ENCODE results near the gene NFE2L1.
"Not testable (repeated sequence)": the region's sequence is repeated elsewhere in the genome, so short reads cannot be mapped to it uniquely, and the experiment has no call there.

NFE2L1 gene, protein sequence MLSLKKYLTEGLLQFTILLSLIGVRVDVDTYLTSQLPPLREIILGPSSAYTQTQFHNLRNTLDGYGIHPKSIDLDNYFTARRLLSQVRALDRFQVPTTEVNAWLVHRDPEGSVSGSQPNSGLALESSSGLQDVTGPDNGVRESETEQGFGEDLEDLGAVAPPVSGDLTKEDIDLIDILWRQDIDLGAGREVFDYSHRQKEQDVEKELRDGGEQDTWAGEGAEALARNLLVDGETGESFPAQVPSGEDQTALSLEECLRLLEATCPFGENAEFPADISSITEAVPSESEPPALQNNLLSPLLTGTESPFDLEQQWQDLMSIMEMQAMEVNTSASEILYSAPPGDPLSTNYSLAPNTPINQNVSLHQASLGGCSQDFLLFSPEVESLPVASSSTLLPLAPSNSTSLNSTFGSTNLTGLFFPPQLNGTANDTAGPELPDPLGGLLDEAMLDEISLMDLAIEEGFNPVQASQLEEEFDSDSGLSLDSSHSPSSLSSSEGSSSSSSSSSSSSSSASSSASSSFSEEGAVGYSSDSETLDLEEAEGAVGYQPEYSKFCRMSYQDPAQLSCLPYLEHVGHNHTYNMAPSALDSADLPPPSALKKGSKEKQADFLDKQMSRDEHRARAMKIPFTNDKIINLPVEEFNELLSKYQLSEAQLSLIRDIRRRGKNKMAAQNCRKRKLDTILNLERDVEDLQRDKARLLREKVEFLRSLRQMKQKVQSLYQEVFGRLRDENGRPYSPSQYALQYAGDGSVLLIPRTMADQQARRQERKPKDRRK

DNA sequence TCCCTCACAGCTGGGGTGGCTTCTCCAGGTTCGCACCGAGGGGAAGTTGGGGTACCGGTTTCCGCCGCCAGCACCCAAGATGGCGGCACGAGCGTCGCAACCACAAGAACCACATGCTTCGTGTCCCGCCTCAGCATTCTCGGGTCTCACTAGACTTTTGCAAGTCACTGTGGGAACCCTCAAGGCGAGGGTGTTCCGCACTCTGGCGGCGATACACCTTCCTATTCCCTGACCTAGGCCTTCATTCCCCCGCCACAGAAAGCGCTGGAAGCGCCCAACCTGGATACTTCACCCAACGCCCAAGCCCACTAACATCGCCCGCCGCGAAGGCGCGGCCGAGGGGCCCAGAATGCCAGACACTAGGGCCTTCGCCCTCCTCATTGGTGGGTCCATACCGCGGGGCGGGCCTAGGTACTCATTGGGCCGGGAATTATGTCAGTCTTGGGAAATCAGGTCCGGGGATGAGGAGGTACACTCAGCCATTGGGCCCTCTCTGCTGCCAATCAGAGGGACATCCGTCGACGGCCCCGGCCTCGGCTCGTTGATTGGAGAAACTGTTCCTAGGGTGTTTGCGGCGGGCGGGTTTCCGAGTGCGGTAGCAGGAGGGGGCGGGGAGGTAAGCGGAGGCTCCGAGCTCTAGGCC is at the start of gene NFE2L1:
Gene NFE2L1 (plus strand): TSS at position 619 of the 643 bp plus-strand sequence. CDS start 2,760 bp downstream, outside the sequence.
- in situ Hi-C loops (cut with HindIII; ENCODE audit: low pct_unique_long_range_greater_than_20kb, low sequenced_read_pairs), result no loop called here
- peak; percentile 96 to 100 for DNase-seq (ENCODE audit: low read depth in 1 of 2, low spot score in 1 of 2)
- no peak for TF ChIP-seq JUND (IDR thresholded peaks at IDR 0.05; ENCODE audit: low read depth)

DNA sequence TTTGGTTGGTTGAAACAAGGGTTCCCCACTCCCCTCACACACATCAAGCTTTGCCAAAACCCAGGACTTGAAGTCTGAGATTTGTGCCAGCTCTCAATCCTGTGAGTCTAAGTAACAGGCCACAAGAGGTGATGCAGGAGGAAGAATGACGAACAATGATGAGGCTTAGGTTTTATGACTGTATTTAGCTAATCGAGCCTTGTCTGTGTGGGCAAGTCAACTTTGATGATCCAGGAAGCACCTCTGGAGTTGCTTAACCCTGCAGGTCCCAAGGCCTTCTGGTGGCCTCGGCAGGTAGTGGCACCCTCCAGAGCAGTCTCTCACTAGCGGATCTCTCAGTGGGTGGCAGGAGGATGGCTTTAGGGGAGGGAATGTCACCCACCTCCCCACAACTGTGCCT is 48.6 kb upstream of the NFE2L1 start:
- DNase-seq (ENCODE audit: low read depth in 1 of 2, low spot score in 1 of 2), result no peak
- TF ChIP-seq JUND (IDR thresholded peaks at IDR 0.05; ENCODE audit: low read depth), result no peak
- in situ Hi-C loops (cut with HindIII; ENCODE audit: low pct_unique_long_range_greater_than_20kb, low sequenced_read_pairs), result no loop called here

DNA sequence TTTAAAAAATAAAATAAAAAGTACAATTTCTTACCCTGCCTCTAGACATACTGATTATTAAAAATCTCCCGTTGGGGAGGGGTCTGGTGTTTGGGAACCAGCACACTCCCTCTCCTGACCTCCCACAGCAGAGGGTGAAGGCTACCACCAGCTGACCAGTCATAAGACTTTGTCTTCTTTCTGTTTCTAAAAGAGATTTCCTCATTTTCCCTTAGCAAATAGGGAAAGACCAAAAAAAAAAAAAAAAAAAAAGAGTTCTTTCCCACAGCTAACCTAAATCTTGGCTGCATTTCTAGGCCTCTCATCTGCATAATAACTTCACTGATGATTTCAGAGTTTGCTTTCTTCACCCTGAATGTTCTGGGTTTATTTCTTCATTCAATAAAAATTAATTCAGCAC is 47.0 kb upstream of the NFE2L1 start:
- DNase-seq (ENCODE audit: low read depth in 1 of 2, low spot score in 1 of 2), result no peak
- TF ChIP-seq JUND (IDR thresholded peaks at IDR 0.05; ENCODE audit: low read depth), result no peak
- in situ Hi-C loops (cut with HindIII; ENCODE audit: low pct_unique_long_range_greater_than_20kb, low sequenced_read_pairs), result no loop called here

DNA sequence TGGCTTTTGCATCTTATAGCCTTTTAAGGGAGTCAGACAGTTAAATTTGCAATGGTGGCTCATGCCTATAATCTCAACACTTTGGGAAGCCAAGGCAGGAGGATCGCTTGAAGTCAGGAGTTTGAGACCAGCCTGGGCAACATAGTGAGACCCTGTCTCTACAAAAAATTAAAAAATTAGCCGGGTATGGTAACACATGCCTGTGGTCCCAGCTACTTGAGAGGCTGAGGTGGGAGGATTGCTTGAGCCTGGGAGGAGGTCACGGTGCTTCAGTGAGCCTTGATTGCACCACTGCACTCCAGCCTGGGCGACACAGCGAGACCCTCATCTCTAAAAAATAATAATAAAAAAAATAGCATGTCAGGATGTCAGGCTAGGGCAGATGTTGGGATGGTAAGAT is 46.5 kb upstream of the NFE2L1 start:
- DNase-seq (ENCODE audit: low read depth in 1 of 2, low spot score in 1 of 2); in situ Hi-C loops (cut with HindIII; ENCODE audit: low pct_unique_long_range_greater_than_20kb, low sequenced_read_pairs): not testable (repeated sequence)

DNA sequence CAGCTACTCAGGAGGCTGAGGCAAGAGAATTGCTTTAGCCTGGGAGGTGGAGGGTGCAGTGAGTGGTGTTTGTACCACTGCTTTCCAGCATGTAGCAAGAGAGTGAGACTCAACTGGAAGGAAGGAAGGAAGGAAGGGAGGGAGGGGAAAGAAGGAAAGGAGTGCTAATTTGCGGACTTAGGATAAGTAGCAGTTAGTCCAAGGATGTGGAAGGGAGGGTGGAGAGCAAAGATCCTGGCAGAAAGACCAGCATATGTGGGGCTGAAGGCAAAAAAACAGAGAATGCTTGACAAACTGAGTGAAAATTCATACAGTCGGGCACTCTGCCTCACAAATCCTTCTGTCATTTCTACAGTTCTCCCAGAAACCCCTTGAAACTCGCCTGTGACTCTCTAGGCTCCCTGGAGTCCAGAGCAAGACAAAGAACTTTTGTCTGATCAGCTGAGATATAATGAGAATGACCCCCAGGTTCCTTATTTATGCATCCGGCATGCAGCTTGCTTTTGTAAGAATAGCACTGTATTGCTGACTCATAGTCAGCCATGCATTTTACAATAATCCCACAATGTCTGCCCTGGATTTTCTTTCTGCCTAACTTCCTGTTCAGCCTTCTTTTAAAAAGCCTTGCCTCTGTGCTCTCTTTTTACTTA is 45.8 kb upstream of the NFE2L1 start:
- DNase-seq (ENCODE audit: low read depth in 1 of 2, low spot score in 1 of 2), result no peak
- TF ChIP-seq JUND (IDR thresholded peaks at IDR 0.05; ENCODE audit: low read depth), result no peak
- in situ Hi-C loops (cut with HindIII; ENCODE audit: low pct_unique_long_range_greater_than_20kb, low sequenced_read_pairs), result no loop called here

DNA sequence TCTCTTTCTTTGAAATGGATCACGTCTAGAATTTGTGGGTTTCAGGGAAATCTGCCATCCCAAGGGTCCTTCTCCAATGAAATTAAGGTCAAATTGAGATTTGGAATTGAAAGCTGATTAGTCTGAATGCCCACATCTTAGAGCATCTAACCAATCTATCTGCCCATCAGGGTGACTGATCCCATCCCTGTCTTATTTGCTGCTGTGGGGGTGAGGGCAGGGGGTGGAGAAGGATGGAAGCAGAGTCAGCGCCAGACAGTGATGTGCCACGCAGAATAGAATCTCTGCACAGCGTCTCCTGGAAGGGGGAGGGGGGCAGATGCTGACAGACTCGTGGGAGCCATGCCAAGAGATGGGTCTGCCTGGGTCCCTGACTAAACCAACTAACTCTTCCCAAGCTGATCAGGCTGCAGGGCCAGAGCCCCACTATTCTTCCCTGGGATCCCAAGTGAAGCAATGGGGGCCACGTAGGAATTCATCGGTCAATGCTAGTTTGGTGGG is 45.2 kb upstream of the NFE2L1 start:
- TF ChIP-seq JUND (IDR thresholded peaks at IDR 0.05; ENCODE audit: low read depth), result no peak
- DNase-seq (ENCODE audit: low read depth in 1 of 2, low spot score in 1 of 2), result no peak
- in situ Hi-C loops (cut with HindIII; ENCODE audit: low pct_unique_long_range_greater_than_20kb, low sequenced_read_pairs), result no loop called here

DNA sequence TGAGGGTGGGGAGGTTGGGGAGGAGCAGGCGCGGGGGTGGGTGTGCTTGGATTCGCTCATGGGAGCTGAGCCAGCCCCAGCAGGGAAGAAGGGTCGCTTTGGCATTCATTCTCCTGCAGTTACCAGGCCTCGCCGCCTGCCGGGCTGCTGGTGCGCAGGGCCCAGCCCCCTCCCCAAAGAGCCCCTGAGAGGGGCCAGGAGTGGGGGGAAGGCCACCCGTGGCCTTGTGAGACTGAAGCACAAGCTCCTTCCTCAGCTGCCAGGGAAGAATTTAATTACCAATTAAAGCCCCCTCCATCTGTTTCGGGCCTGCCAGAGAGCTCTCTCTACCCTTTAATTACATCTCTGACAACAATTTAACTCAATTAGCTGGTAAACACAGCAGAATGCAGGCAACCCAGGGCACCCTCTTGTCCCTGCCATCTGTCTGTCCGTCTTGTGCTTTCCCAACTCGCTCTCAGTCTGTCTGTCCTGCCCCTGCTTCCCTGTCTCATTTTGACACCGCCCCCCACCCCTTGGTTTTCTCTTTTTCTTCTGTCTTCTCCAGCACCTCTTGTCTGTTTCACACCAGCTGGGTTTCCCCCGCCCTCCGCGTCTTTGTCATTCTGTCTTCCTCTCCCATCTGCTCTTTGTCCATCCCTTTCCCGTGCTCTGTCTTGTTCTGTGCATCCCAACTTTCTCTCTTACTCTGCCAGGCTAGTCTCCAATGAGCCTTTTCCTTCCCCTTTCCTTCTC is 44.6 kb upstream of the NFE2L1 start:
- no peak for DNase-seq (ENCODE audit: low read depth in 1 of 2, low spot score in 1 of 2)

DNA sequence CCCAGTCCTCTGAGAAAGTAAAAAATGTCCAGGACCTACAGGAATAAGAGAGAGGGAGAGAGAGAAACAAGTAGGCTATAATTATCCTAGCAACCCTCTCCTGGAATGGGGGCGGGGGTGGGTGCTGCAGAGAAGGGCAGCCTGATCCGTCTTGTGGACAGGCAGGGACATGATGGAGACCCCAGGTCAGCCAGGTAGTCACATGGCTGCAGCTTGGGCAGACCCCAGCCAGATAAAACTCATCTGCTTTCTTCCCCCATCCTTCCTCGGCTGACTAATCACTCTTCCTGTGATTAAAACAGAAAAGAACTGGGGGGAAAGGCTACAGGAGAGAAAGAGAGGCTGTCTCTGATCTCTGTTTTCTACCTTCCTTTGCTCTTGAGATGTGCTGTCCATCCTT is 43.2 kb upstream of the NFE2L1 start:
- no peak for DNase-seq (ENCODE audit: low read depth in 1 of 2, low spot score in 1 of 2)
- TF ChIP-seq JUND (IDR thresholded peaks at IDR 0.05; ENCODE audit: low read depth), result no peak
- in situ Hi-C loops (cut with HindIII; ENCODE audit: low pct_unique_long_range_greater_than_20kb, low sequenced_read_pairs), result no loop called here

More for the DNA sequence above, 44.6 kb upstream of the NFE2L1 start:
- no peak for TF ChIP-seq JUND (IDR thresholded peaks at IDR 0.05; ENCODE audit: low read depth)
- in situ Hi-C loops (cut with HindIII; ENCODE audit: low pct_unique_long_range_greater_than_20kb, low sequenced_read_pairs), result no loop called here

DNA sequence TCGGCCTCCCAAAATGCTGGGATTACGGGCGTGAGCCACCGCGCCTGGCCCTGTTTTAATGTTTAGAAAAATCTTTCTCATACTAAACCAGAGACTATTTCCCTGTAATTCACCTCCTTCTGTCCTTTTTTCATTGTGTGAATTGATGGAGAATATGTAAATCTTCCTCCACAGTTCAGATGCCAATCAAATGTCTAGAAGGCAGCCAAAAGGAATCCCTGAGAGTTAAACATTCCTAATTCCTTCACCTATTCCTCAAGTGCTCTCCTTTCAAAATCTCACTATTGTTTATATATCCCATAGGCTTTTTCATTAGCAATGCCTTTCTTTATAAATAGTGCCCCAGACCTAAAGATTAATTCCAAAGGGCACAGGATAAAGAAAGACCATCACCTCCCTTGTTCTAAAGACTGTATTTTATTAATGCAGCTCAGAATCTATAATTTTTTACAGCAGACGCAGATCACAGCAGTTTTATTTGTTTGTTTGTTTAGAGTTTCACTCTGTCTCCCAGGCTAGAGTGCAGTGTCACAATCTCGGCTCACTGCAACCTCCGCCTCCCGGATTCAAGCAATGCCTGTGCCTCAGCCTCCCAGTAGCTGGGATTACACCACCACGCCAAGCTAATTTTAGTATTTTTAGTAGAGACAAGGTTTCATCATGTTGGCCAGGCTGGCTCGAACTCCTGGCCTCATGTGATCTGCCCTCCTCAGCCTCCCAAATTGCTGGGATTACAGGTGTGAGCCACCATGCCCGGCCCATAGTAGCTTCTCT is 41.0 kb upstream of the NFE2L1 start:
- in situ Hi-C loops (cut with HindIII; ENCODE audit: low pct_unique_long_range_greater_than_20kb, low sequenced_read_pairs), result no loop called here
- DNase-seq (ENCODE audit: low read depth in 1 of 2, low spot score in 1 of 2), result no peak
- no peak for TF ChIP-seq JUND (IDR thresholded peaks at IDR 0.05; ENCODE audit: low read depth)

DNA sequence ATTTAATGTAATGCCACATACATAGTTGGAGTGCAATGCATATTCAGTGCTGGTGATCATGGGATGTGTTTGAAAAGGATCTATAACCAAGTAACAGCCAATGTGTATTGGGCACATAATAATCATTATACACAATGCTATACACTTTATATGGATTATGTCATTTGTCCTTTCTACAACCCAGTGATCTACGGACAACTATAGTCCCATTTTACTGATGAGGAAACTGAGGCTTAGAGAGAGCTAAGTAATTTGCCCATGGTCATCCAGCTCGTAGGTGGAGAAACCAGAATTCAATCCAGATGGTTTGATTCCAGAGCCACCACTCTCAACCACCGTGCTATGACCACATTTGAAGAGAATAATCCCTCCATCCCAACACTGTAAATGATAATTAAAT is 38.0 kb upstream of the NFE2L1 start:
- no peak for DNase-seq (ENCODE audit: low read depth in 1 of 2, low spot score in 1 of 2)
- in situ Hi-C loops (cut with HindIII; ENCODE audit: low pct_unique_long_range_greater_than_20kb, low sequenced_read_pairs), result no loop called here
- no peak for TF ChIP-seq JUND (IDR thresholded peaks at IDR 0.05; ENCODE audit: low read depth)

Data from T47D (cell line).